H1 (cell line): ENCODE data around the gene EHBP1. TPM values are rescaled to one million over a fixed set of nuclear protein-coding genes. Genes with fewer than 3 reads are reported as not detected.
A peak's percentile ranks its signal among the peaks of the same experiment; 100 is the strongest.

Source experiments
- CTCF ChIA-PET: fragments of 300-600 bp; sonication (Branson Sonifier 250); formaldehyde crosslinking; loops from one replicate; lab custom pipeline; 2021; ENCODE audit not compliant: partially characterized antibody; lab: Charles Lee
- POLR2A ChIA-PET: fragments of 300-600 bp; sonication (Branson Sonifier 250); formaldehyde crosslinking; loops from one replicate; lab custom pipeline; 2021; ENCODE audit warnings: inconsistent platforms; ENCODE audit not compliant: partially characterized antibody; lab: Charles Lee
- DNase-seq, 2 experiments: peaks; one replicate each; pipeline versions ENCODE4 v3.0.0 to v3.0.0-alpha.2; 2010 to 2022; ENCODE audit warnings: low spot score in 2 of 2, low read depth in 1 of 2, mixed read lengths in 1 of 2
- FAIRE-seq: peaks from 2 replicates; lab custom pipeline; 2011; peaks lifted over from hg19 to GRCh38; lab: Jason Lieb, UNC
- H2AFZ ChIP-seq: 2 replicates; pipeline ENCODE4 v1.8.1; 2012; ENCODE audit warnings: low read length, inconsistent platforms
- H2AK5ac ChIP-seq: 2 replicates; pipeline ENCODE4 v1.6.1; 2013; ENCODE audit warnings: low read depth, low read length
- H2BK120ac ChIP-seq: replicated peaks from 2 replicates; pipeline ENCODE3; 2013; ENCODE audit warnings: low read depth, low read length, inconsistent platforms
- H2BK12ac ChIP-seq: 2 replicates; pipeline ENCODE4 v1.6.1; 2013; ENCODE audit warnings: low read depth, low read length
- H2BK15ac ChIP-seq: 2 replicates; pipeline ENCODE4 v1.6.1; 2013; ENCODE audit warnings: low read length
- H2BK20ac ChIP-seq: 2 replicates; pipeline ENCODE4 v1.6.1; 2013; ENCODE audit warnings: low read length
- H2BK5ac ChIP-seq: 2 replicates; pipeline ENCODE4 v1.6.1; 2013; ENCODE audit warnings: low read depth, low read length
- H3K14ac ChIP-seq: 2 replicates; pipeline ENCODE4 v1.6.1; 2013; ENCODE audit warnings: inconsistent platforms; ENCODE audit not compliant: insufficient read length
- H3K18ac ChIP-seq: 2 replicates; pipeline ENCODE4 v1.6.1; 2013; ENCODE audit warnings: low read length; ENCODE audit errors: extremely low read depth
- H3K23ac ChIP-seq: 2 replicates; pipeline ENCODE4 v1.6.1; 2013; ENCODE audit warnings: inconsistent platforms; ENCODE audit not compliant: insufficient read length
- H3K23me2 ChIP-seq: 2 replicates; pipeline ENCODE4 v1.6.1; 2013; ENCODE audit warnings: low read depth, low read length
- H3K27ac ChIP-seq: 2 replicates; pipeline ENCODE4 v1.6.1; 2011; ENCODE audit warnings: low read depth, low read length, inconsistent platforms
- H3K27me3 ChIP-seq, 4 experiments: replicated peaks in 1 of 4; 1 replicate in 1 of 4; 2 replicates in 3 of 4; pipeline versions ENCODE4 v1.6.1 to v1.8.1; 2011 to 2013; ENCODE audit warnings: low read length in 3 of 4, mild to moderate bottlenecking in 3 of 4, inconsistent platforms in 2 of 4, mixed read lengths in 2 of 4, moderate library complexity in 1 of 4; ENCODE audit not compliant: control insufficient read depth in 3 of 4, insufficient read depth in 3 of 4; ENCODE audit errors: extremely low read depth in 1 of 4
- H3K36me3 ChIP-seq, 4 experiments: 2 replicates each; pipeline versions ENCODE4 v1.6.1 to v1.8.1; 2011 to 2013; ENCODE audit warnings: mild to moderate bottlenecking in 4 of 4, low read length in 3 of 4, moderate library complexity in 2 of 4, control low read depth in 1 of 4, inconsistent platforms in 1 of 4; ENCODE audit not compliant: insufficient read depth in 4 of 4, control insufficient read depth in 2 of 4
- H3K4ac ChIP-seq: replicated peaks from 2 replicates; pipeline ENCODE3; 2013; ENCODE audit warnings: low read length, low read depth, mixed read lengths, inconsistent platforms; ENCODE audit not compliant: insufficient read length
- H3K4me1 ChIP-seq, 4 experiments: replicated peaks in 1 of 4; 1 replicate in 1 of 4; 2 replicates in 3 of 4; pipeline versions ENCODE4 v1.6.1 to v1.8.1; 2011 to 2013; ENCODE audit warnings: low read length in 3 of 4, inconsistent platforms in 2 of 4, mixed read lengths in 1 of 4; ENCODE audit not compliant: insufficient read depth in 4 of 4, control insufficient read depth in 3 of 4
- H3K4me2 ChIP-seq, 2 experiments: 2 replicates each; pipeline versions ENCODE4 v1.6.1 to v1.8.1; 2011 to 2013; ENCODE audit warnings: low read depth in 2 of 2, low read length in 2 of 2, control low read depth in 1 of 2, inconsistent platforms in 1 of 2, mild to moderate bottlenecking in 1 of 2; ENCODE audit not compliant: insufficient read depth in 1 of 2
- H3K4me3 ChIP-seq, 4 experiments: fragments of 200-600, 300-600 bp in 1 of 4; sonication (generic), shearing (Covaris generic), sonication (Bioruptor Twin) in 1 of 4; 2 replicates each; pipeline versions ENCODE4 v1.5.1 to v1.8.1; 2011 to 2016; ENCODE audit warnings: low read length in 4 of 4, low read depth in 3 of 4, control low read depth in 2 of 4, inconsistent platforms in 2 of 4, mild to moderate bottlenecking in 2 of 4, mixed read lengths in 1 of 4, moderate library complexity in 1 of 4; ENCODE audit not compliant: insufficient read depth in 2 of 4; ENCODE audit errors: extremely low read depth in 1 of 4
- H3K56ac ChIP-seq: replicated peaks from 2 replicates; pipeline ENCODE3; 2013; ENCODE audit warnings: low read depth, mild to moderate bottlenecking, mixed read lengths, low read length, inconsistent platforms; ENCODE audit not compliant: insufficient read length
- H3K79me1 ChIP-seq: 2 replicates; pipeline ENCODE4 v1.6.1; 2013; ENCODE audit warnings: low read depth, low read length, control low read depth
- H3K79me2 ChIP-seq, 2 experiments: 2 replicates each; pipeline versions ENCODE4 v1.6.1 to v1.8.1; 2012 to 2013; ENCODE audit warnings: low read length in 2 of 2, mild to moderate bottlenecking in 2 of 2, inconsistent platforms in 1 of 2; ENCODE audit not compliant: insufficient read depth in 2 of 2, control insufficient read depth in 1 of 2
- H3K9ac ChIP-seq, 4 experiments: replicated peaks in 1 of 4; 1 replicate in 1 of 4; 2 replicates in 3 of 4; pipeline versions ENCODE4 v1.6.1 to v1.8.1; 2011 to 2013; ENCODE audit warnings: low read depth in 3 of 4, low read length in 3 of 4, control low read depth in 2 of 4, mild to moderate bottlenecking in 2 of 4, moderate library complexity in 2 of 4, inconsistent platforms in 1 of 4; ENCODE audit errors: extremely low read depth in 1 of 4
- H3K9me3 ChIP-seq, 2 experiments: 2 replicates each; pipeline versions ENCODE4 v1.6.1 to v1.8.1; 2012 to 2013; ENCODE audit warnings: mild to moderate bottlenecking in 2 of 2, moderate library complexity in 2 of 2, control low read depth in 1 of 2, inconsistent platforms in 1 of 2, low read depth in 1 of 2, low read length in 1 of 2, mixed read lengths in 1 of 2; ENCODE audit not compliant: insufficient read depth in 2 of 2
- H4K20me1 ChIP-seq, 2 experiments: replicated peaks in 1 of 2; 2 replicates each; pipeline versions ENCODE3 to v1.8.1; 2011 to 2013; ENCODE audit warnings: inconsistent platforms in 2 of 2, low read length in 2 of 2, mild to moderate bottlenecking in 1 of 2; ENCODE audit not compliant: insufficient read depth in 2 of 2, control insufficient read depth in 1 of 2
- H4K5ac ChIP-seq: 2 replicates; pipeline ENCODE4 v1.6.1; 2013; ENCODE audit warnings: low read length, low read depth, mixed read lengths, inconsistent platforms; ENCODE audit not compliant: insufficient read length
- H4K8ac ChIP-seq: 2 replicates; pipeline ENCODE4 v1.8.0; 2013; ENCODE audit warnings: mild to moderate bottlenecking, moderate library complexity, low read length, inconsistent platforms; ENCODE audit not compliant: insufficient read depth; ENCODE audit errors: extremely low read depth
- H4K91ac ChIP-seq: replicated peaks from 2 replicates; pipeline ENCODE3; 2013; ENCODE audit warnings: low read length, mixed read lengths, inconsistent platforms; ENCODE audit not compliant: insufficient read length
- CEBPB ChIP-seq: IDR thresholded peaks from 2 replicates; pipeline ENCODE4 v1.6.1; 2012; ENCODE audit warnings: low read depth, low read length
- CREB1 ChIP-seq: IDR thresholded peaks from 2 replicates; pipeline ENCODE4 v1.6.1; 2012; ENCODE audit warnings: inconsistent platforms
- WGBS, 2 experiments: shearing (Covaris generic) in 1 of 2; methylation state at CpG; one replicate each; pipeline versions ENCODE4 v1.1.6 to v1.1.7; 2013 to 2015; ENCODE audit warnings: low lambda C conversion rate in 2 of 2, mixed read lengths in 2 of 2, inconsistent platforms in 1 of 2, low coverage in 1 of 2, missing lambda C conversion rate in 1 of 2; ENCODE audit not compliant: insufficient replicate concordance in 2 of 2, insufficient coverage in 1 of 2, insufficient read length in 1 of 2; ENCODE audit errors: extremely low coverage in 1 of 2, missing lambda C conversion rate in 1 of 2; 5-methylcytosine and 5-hydroxymethylcytosine counted together
- polyA plus RNA-seq, 7 experiments: library from polyadenylated mRNA; depleted of rRNA in 3 of 7; stranded (reverse) in 5 of 7; unstranded in 2 of 7; fragments of >200 nt in 5 of 7; fragments of 200-250 nt in 2 of 7; gene quantifications; 1 replicate in 5 of 7; 2 replicates in 1 of 7; 4 replicates in 1 of 7; pipeline versions ENCODE4 v1.2.1 to v1.2.3, GENCODE V29; 2011 to 2013; ENCODE audit warnings: missing spikeins in 2 of 7, mixed read lengths in 2 of 7
- total RNA-seq: library from RNA; stranded (reverse); fragmentation: NEBNext Ultra II Directional; extraction: Animal tissue kit (Norgen Biotek cat#: 25700); gene quantifications from 2 replicates; pipeline ENCODE4 v1.2.1, GENCODE V29; 2021

Gene EHBP1
- total and polyA plus RNA-seq, 2 of the 8 experiments (the other 6 are each of a cell fraction or from before 2014, with no cell fraction given) = 12.0 to 64.1 TPM

DNA sequence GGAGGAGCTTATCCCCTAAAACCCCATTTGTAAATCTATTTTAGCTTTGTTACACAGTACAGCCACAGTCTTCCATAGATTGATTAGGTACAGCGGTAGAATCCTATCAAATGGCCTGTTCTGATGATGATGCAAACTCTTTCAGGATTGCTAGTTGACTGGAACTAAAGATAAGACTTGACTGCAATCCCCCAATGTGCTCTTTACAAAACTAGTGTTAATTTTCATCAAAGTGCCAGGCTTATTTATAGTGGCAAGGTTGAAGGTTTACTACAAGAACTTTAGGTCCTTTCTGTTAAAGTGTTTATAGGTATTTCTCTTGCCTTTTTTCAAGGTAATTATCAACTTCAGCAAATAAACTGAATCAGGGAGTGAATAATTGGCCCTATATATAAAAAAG, 336.1 kb downstream of the EHBP1 start:
- H3K4ac ChIP-seq = no peak overlapping the region
- H3K9me3 ChIP-seq = no peaks in the 10 kb centered on the region
- H3K4me3 ChIP-seq = no peak overlapping the region
- DNase-seq (no peak), FAIRE-seq (no peak)
- H3K4me1 ChIP-seq = peaks cover 2 to 23% (median 14%) of the 10 kb centered on the region in 4 experiments
- H2BK12ac ChIP-seq = no peak overlapping the region
- no peak overlapping the region for H2BK20ac ChIP-seq
- H2AFZ ChIP-seq = no peak overlapping the region
- no peak overlapping the region for H3K56ac ChIP-seq
- no peaks in the 10 kb centered on the region for H3K79me2 ChIP-seq
- no peak overlapping the region; the same call in 1 of the 2 replicates for H4K8ac ChIP-seq
- H2BK15ac ChIP-seq = no peak overlapping the region
- no peak overlapping the region for H3K4me2 ChIP-seq
- H3K23me2 ChIP-seq = peaks cover 4% of the 10 kb centered on the region; the same call in 1 of the 2 replicates
- H3K27ac ChIP-seq = no peak overlapping the region
- ChIA-PET CTCF (interaction anchor here (1.0 to 7.9 kb wide), 2 partner anchors 13 to 446 kb away, joined by 3 to 50 read pairs; no protein-coding TSS in a partner anchor), POLR2A (no interaction called here)
- H4K5ac ChIP-seq = no peak overlapping the region
- H4K20me1 ChIP-seq = no peaks in the 10 kb centered on the region
- peak overlapping the region in 1 of 4 experiments; percentile 1; a peak in 1 of 7 replicates for H3K9ac ChIP-seq
- no peak for TF ChIP-seq CREB1
- peak; percentile 23; the same call in 1 of the 2 replicates for TF ChIP-seq CEBPB
- no peak overlapping the region for H3K14ac ChIP-seq
- H3K23ac ChIP-seq = no peak overlapping the region
- no peak overlapping the region for H3K18ac ChIP-seq
- H3K27me3 ChIP-seq = peaks cover 0 to 16% (median 6%) of the 10 kb centered on the region in 4 experiments; a peak in 5 of 7 replicates
- no peak overlapping the region for H4K91ac ChIP-seq
- H3K36me3 ChIP-seq = no peaks in the 10 kb centered on the region
- no peak overlapping the region for H2BK120ac ChIP-seq
- no peaks in the 10 kb centered on the region for H3K79me1 ChIP-seq
- H2AK5ac ChIP-seq = no peak overlapping the region
- no peak overlapping the region for H2BK5ac ChIP-seq
- WGBS, 2 experiments = 95% methylated on average over 1 of the region's 1 CpG; no CpG with 5 or more reads in 1 of the 2 experiments
